ENCODE results near the gene CEMP1.

GRCh38 chr16:2480948-2481347 lies 50.3 kb downstream of the CEMP1 start:
- TF ChIP-seq, protein P1, sequence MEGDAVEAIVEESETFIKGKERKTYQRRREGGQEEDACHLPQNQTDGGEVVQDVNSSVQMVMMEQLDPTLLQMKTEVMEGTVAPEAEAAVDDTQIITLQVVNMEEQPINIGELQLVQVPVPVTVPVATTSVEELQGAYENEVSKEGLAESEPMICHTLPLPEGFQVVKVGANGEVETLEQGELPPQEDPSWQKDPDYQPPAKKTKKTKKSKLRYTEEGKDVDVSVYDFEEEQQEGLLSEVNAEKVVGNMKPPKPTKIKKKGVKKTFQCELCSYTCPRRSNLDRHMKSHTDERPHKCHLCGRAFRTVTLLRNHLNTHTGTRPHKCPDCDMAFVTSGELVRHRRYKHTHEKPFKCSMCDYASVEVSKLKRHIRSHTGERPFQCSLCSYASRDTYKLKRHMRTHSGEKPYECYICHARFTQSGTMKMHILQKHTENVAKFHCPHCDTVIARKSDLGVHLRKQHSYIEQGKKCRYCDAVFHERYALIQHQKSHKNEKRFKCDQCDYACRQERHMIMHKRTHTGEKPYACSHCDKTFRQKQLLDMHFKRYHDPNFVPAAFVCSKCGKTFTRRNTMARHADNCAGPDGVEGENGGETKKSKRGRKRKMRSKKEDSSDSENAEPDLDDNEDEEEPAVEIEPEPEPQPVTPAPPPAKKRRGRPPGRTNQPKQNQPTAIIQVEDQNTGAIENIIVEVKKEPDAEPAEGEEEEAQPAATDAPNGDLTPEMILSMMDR (IDR thresholded peaks at IDR 0.05): no peak
- TF ChIP-seq POLR2A (IDR thresholded peaks at IDR 0.05): no peak
- TF ChIP-seq POLR2AphosphoS5 (IDR thresholded peaks at IDR 0.05; ENCODE audit: insufficient read depth in 1 of 2, low read depth in 1 of 2): no peak

Data from vagina (tissue), 2 donors.